PFSK-1 (cell line): ENCODE measurements around the gene METTL17.

Experiments used
- FOXP2 ChIP-seq: optimal IDR thresholded peaks from 2 replicates; pipeline ENCODE3; 2011; ENCODE audit warnings: borderline replicate concordance, control low read depth, inconsistent platforms; ENCODE audit not compliant: insufficient read depth; ENCODE audit errors: extremely low read length, extremely low read depth
- POLR2AphosphoS5 ChIP-seq: IDR thresholded peaks from 2 replicates; pipeline ENCODE4 v1.6.1; 2012; ENCODE audit warnings: low read depth, mild to moderate bottlenecking, control low read depth, low read length, moderate library complexity
- SIN3A ChIP-seq: IDR thresholded peaks from 2 replicates; pipeline ENCODE4 v1.6.1; 2012; ENCODE audit warnings: mild to moderate bottlenecking, low read length, moderate library complexity, borderline replicate concordance; ENCODE audit not compliant: insufficient read depth
- TAF1 ChIP-seq: IDR thresholded peaks from 2 replicates; pipeline ENCODE4 v1.6.1; 2012; ENCODE audit warnings: low read length, control low read depth, borderline replicate concordance; ENCODE audit not compliant: insufficient read depth
- TF ChIP-seq, protein P1 (sequence below), 2 experiments: IDR thresholded peaks; 2 replicates each; pipeline versions ENCODE4 v1.6.1 to v1.8.0; 2011 to 2012; ENCODE audit warnings: low read depth in 2 of 2, low read length in 2 of 2, control low read depth in 1 of 2, inconsistent platforms in 1 of 2, mild to moderate bottlenecking in 1 of 2, moderate library complexity in 1 of 2; ENCODE audit not compliant: insufficient read depth in 1 of 2

METTL17 gene

GRCh38 chr14:21025371-21026273 lies 35.8 kb downstream of the METTL17 start:
- TF ChIP-seq TAF1 (no peak), POLR2AphosphoS5 (no peak), FOXP2 (no peak), SIN3A (no peak)
- TF ChIP-seq, protein P1, sequence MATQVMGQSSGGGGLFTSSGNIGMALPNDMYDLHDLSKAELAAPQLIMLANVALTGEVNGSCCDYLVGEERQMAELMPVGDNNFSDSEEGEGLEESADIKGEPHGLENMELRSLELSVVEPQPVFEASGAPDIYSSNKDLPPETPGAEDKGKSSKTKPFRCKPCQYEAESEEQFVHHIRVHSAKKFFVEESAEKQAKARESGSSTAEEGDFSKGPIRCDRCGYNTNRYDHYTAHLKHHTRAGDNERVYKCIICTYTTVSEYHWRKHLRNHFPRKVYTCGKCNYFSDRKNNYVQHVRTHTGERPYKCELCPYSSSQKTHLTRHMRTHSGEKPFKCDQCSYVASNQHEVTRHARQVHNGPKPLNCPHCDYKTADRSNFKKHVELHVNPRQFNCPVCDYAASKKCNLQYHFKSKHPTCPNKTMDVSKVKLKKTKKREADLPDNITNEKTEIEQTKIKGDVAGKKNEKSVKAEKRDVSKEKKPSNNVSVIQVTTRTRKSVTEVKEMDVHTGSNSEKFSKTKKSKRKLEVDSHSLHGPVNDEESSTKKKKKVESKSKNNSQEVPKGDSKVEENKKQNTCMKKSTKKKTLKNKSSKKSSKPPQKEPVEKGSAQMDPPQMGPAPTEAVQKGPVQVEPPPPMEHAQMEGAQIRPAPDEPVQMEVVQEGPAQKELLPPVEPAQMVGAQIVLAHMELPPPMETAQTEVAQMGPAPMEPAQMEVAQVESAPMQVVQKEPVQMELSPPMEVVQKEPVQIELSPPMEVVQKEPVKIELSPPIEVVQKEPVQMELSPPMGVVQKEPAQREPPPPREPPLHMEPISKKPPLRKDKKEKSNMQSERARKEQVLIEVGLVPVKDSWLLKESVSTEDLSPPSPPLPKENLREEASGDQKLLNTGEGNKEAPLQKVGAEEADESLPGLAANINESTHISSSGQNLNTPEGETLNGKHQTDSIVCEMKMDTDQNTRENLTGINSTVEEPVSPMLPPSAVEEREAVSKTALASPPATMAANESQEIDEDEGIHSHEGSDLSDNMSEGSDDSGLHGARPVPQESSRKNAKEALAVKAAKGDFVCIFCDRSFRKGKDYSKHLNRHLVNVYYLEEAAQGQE (IDR thresholded peaks at IDR 0.05; ENCODE audit: insufficient read depth in 1 of 2, low read depth in 2 of 2, low read length in 2 of 2), result no peak

DNA sequence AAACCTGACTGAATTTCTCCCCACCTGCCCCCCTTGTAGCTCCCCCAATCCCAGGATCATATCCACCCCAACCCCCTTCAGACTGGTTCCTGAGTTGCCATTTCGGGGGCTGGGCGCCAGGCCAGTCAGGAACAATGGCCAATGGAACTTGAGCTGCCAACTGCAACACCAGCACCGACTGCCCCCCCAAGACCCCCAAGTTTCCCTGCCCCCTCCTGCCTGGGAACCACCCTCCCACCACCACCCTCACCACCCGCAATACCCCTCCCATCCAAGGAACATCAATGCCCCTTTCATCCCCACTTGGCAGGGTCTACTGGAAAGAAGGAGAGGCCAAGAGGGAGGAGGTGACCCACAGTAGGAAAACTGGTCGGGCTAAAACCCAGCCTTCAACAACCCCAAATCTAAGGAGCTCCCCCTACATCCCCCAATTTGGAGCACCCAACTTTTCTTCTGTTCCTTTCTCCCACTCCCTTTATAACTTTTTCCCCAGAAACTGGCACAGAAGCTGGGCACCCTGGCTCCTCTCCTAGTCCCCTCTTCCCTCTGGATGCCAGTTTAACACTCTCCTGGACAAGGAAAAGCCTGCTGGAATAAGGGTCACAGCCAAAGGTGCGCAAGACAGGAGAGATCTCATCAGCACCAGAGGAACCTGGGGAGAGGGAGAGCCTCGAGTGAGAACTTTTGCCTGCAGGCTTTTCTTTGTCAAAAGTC lies 36.7 kb downstream of the METTL17 start:
- TF ChIP-seq, protein P1 (IDR thresholded peaks at IDR 0.05; ENCODE audit: insufficient read depth in 1 of 2, low read depth in 2 of 2, low read length in 2 of 2), result no peak
- no peak for TF ChIP-seq SIN3A
- no peak for TF ChIP-seq TAF1
- TF ChIP-seq FOXP2, result no peak
- no peak for TF ChIP-seq POLR2AphosphoS5

- TF ChIP-seq FOXP2 (no peak), SIN3A (no peak), POLR2AphosphoS5 (no peak), TAF1 (no peak)
- TF ChIP-seq, protein P1 (IDR thresholded peaks at IDR 0.05; ENCODE audit: insufficient read depth in 1 of 2, low read depth in 2 of 2, low read length in 2 of 2), result no peak
Measured at GRCh38 chr14:21026988-21027315, 37.2 kb downstream of the METTL17 start.

GRCh38 chr14:21029917-21030316 lies 40.1 kb downstream of the METTL17 start, which contains the start of gene TPPP2:
Gene TPPP2, plus strand, starts transcription at chr14:21030217. Its CDS starts 365 bp downstream, at chr14:21030582.
- TF ChIP-seq, protein P1 (IDR thresholded peaks at IDR 0.05; ENCODE audit: insufficient read depth in 1 of 2, low read depth in 2 of 2, low read length in 2 of 2), result no peak
- TF ChIP-seq FOXP2 (no peak), TAF1 (no peak), SIN3A (no peak), POLR2AphosphoS5 (no peak)

GRCh38 chr14:21030531-21030930 lies 40.8 kb downstream of the METTL17 start:
- no peak for TF ChIP-seq POLR2AphosphoS5
- TF ChIP-seq, protein P1 (IDR thresholded peaks at IDR 0.05; ENCODE audit: insufficient read depth in 1 of 2, low read depth in 2 of 2, low read length in 2 of 2), result no peak
- no peak for TF ChIP-seq FOXP2
